Keratinocyte (primary cell): ENCODE results near the gene SULT1C4. TPM values are rescaled to one million over a fixed set of nuclear protein-coding genes. Genes with fewer than 3 reads are reported as not detected.

Experiments used
- DNase-seq: peaks from one replicate; pipeline ENCODE4 v3.0.0-alpha.2; 2011; ENCODE audit warnings: low read depth, missing footprints, low spot score
- FAIRE-seq: peaks from 2 replicates; lab custom pipeline; 2011; peaks lifted over from hg19 to GRCh38; lab: Jason Lieb, UNC
- H2AFZ ChIP-seq: 2 replicates; pipeline ENCODE4 v1.6.0; 2012; ENCODE audit warnings: low read length, control low read depth, inconsistent platforms; ENCODE audit not compliant: control insufficient read depth
- H3K27ac ChIP-seq: 2 replicates; pipeline ENCODE4 v1.5.1; 2011; ENCODE audit warnings: low read length; ENCODE audit not compliant: control insufficient read depth, insufficient read depth
- H3K27me3 ChIP-seq: 3 replicates; pipeline ENCODE4 v1.6.0; 2011; ENCODE audit warnings: low read length; ENCODE audit not compliant: control insufficient read depth, insufficient read depth; ENCODE audit errors: extremely low read depth
- H3K36me3 ChIP-seq, 2 experiments: 2 replicates in 1 of 2; 3 replicates in 1 of 2; pipeline ENCODE4 v1.5.1; 2011; ENCODE audit warnings: low read length in 2 of 2, mild to moderate bottlenecking in 1 of 2; ENCODE audit not compliant: control insufficient read depth in 2 of 2, insufficient read depth in 2 of 2; ENCODE audit errors: extremely low read depth in 1 of 2
- H3K4me1 ChIP-seq: 3 replicates; pipeline ENCODE4 v1.5.1; 2011; ENCODE audit warnings: low read length; ENCODE audit not compliant: control insufficient read depth, insufficient read depth; ENCODE audit errors: extremely low read depth
- H3K4me2 ChIP-seq: 3 replicates; pipeline ENCODE4 v1.6.0; 2011; ENCODE audit warnings: low read depth, low read length; ENCODE audit not compliant: control insufficient read depth, insufficient read depth; ENCODE audit errors: extremely low read depth
- H3K4me3 ChIP-seq, 3 experiments: fragments of 200-600 bp in 1 of 3; sonication (generic) in 1 of 3; 2 replicates in 2 of 3; 3 replicates in 1 of 3; pipeline ENCODE4 v1.5.1; 2011 to 2016; ENCODE audit warnings: low read length in 3 of 3, mild to moderate bottlenecking in 3 of 3, control low read depth in 2 of 3, inconsistent platforms in 1 of 3, low read depth in 1 of 3, mixed read lengths in 1 of 3, mixed run types in 1 of 3, moderate library complexity in 1 of 3; ENCODE audit not compliant: control insufficient read depth in 2 of 3, insufficient read depth in 2 of 3; ENCODE audit errors: extremely low read depth in 1 of 3
- H3K79me2 ChIP-seq: 2 replicates; pipeline ENCODE4 v1.6.0; 2012; ENCODE audit warnings: low read length; ENCODE audit not compliant: control insufficient read depth, insufficient read depth
- H3K9ac ChIP-seq: 3 replicates; pipeline ENCODE4 v1.6.0; 2011; ENCODE audit warnings: low read length; ENCODE audit not compliant: control insufficient read depth, insufficient read depth; ENCODE audit errors: extremely low read depth
- H3K9me1 ChIP-seq: 3 replicates; pipeline ENCODE4 v1.6.0; 2011; ENCODE audit warnings: low read length; ENCODE audit not compliant: control insufficient read depth, insufficient read depth; ENCODE audit errors: extremely low read depth
- H3K9me3 ChIP-seq: 2 replicates; pipeline ENCODE4 v1.5.1; 2012; ENCODE audit warnings: low read depth, low read length; ENCODE audit not compliant: control insufficient read depth
- H4K20me1 ChIP-seq: 3 replicates; pipeline ENCODE4 v1.6.0; 2011; ENCODE audit warnings: low read length; ENCODE audit not compliant: control insufficient read depth, insufficient read depth; ENCODE audit errors: extremely low read depth
- EZH2 ChIP-seq: IDR thresholded peaks from one replicate; pipeline ENCODE4 v1.6.1; 2012; ENCODE audit warnings: inconsistent platforms, mild to moderate bottlenecking, low read length, moderate library complexity
- dilution Hi-C: fragments of 300-500 bp; cut with MboI; formaldehyde crosslinking; loops from one replicate; pipeline ENCODE4 v1.7.0; 2020; ENCODE audit warnings: low sequenced_read_pairs; ENCODE audit not compliant: extremely low pct_ligation_motif_present
- polyA plus RNA-seq, 5 experiments: library from polyadenylated mRNA; depleted of rRNA in 3 of 5; stranded (reverse) in 3 of 5; stranded (forward) in 1 of 5; unstranded in 1 of 5; fragments of >200 nt; gene quantifications; 1 replicate in 1 of 5; 2 replicates in 3 of 5; 3 replicates in 1 of 5; pipeline versions ENCODE4 v1.2.1 to v1.2.3, GENCODE V29; 2011 to 2012; ENCODE audit warnings: missing spikeins in 2 of 5, low read depth in 1 of 5, low replicate concordance in 1 of 5
- TF ChIP-seq, protein P1 (sequence below), 3 experiments: IDR thresholded peaks in 1 of 3; conservative IDR thresholded peaks in 1 of 3; optimal IDR thresholded peaks in 1 of 3; 2 replicates in 2 of 3; 3 replicates in 1 of 3; pipeline versions ENCODE3 to v1.5.1; 2011; ENCODE audit warnings: low read length in 3 of 3, mild to moderate bottlenecking in 3 of 3, moderate library complexity in 2 of 3, control low read depth in 1 of 3, inconsistent platforms in 1 of 3; ENCODE audit not compliant: insufficient read depth in 2 of 3; ENCODE audit errors: extremely low read depth in 1 of 3

Gene SULT1C4
- polyA plus RNA-seq, 1 donor (not counting 4 experiments of a cell fraction or from before 2014, with no cell fraction given), result not detected

DNA sequence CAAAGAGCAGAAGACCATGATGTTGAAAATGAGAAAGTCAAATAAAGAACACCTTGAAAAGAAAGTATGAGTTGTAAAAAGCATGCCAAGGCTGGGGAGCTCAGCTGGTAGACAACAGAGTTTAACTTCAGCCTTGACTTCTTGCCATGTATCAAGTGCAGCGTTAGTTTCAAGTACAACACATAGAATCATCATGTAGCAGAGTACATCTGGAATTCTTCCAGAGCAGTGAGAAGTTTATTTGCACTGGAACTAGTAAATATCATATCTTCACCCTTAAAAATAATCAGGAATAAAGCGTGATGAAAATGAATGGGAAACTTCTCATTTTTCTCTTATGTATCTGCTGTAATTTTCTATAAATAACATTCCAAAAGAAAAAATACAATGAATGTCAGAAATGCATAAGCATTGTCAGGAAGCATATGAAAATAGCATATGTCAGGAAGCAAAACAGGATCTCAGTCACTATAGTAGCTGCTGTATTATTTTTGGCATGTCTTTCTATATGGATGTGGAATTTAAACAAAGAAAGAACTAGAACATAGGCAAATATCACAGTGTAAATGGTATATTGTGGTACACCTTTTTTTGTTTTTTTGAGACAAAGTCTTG lies 10.1 kb upstream of the SULT1C4 start:
- H3K9me3 ChIP-seq, result peaks cover 7% of the 10 kb centered on the region
- no peaks in the 10 kb centered on the region for H3K36me3 ChIP-seq
- no peaks in the 10 kb centered on the region for H3K9me1 ChIP-seq
- no peak overlapping the region for H2AFZ ChIP-seq
- H4K20me1 ChIP-seq, result no peaks in the 10 kb centered on the region
- dilution Hi-C loops, result no loop called here
- TF ChIP-seq, protein P1, sequence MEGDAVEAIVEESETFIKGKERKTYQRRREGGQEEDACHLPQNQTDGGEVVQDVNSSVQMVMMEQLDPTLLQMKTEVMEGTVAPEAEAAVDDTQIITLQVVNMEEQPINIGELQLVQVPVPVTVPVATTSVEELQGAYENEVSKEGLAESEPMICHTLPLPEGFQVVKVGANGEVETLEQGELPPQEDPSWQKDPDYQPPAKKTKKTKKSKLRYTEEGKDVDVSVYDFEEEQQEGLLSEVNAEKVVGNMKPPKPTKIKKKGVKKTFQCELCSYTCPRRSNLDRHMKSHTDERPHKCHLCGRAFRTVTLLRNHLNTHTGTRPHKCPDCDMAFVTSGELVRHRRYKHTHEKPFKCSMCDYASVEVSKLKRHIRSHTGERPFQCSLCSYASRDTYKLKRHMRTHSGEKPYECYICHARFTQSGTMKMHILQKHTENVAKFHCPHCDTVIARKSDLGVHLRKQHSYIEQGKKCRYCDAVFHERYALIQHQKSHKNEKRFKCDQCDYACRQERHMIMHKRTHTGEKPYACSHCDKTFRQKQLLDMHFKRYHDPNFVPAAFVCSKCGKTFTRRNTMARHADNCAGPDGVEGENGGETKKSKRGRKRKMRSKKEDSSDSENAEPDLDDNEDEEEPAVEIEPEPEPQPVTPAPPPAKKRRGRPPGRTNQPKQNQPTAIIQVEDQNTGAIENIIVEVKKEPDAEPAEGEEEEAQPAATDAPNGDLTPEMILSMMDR (optimal IDR thresholded peaks at IDR 0.05 in 1 of 3, IDR thresholded peaks at IDR 0.05 in 1 of 3, conservative IDR thresholded peaks at IDR 0.05 in 1 of 3; ENCODE audit: extremely low read depth in 1 of 3, insufficient read depth in 2 of 3, low read length in 3 of 3), result no peak
- no peak for TF ChIP-seq EZH2
- no peak for FAIRE-seq
- H3K4me1 ChIP-seq, result peaks cover 16% of the 10 kb centered on the region
- no peak for DNase-seq
- H3K27ac ChIP-seq, result no peak overlapping the region
- no peaks in the 10 kb centered on the region for H3K27me3 ChIP-seq
- no peak overlapping the region for H3K4me2 ChIP-seq
- no peak overlapping the region for H3K9ac ChIP-seq
- H3K79me2 ChIP-seq, result no peaks in the 10 kb centered on the region
- no peak overlapping the region for H3K4me3 ChIP-seq

DNA sequence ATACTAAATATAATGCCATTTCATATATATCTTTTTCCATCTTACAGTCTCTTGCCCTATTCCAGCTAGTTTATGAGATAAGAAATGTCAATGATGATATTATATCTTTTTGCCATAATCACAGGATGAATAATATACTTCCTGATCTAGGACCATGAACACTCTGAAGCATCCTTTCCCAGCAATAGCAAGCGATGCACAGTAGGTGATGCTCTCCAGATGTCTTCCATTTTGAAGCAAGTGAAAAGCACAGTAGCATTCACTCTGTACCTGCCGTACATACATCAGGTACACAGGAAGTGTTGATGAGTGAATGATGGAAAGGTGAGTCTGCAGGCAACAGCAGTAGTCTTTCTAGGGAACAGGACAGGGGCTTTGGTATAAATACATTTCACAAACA lies 8.6 kb upstream of the SULT1C4 start:
- FAIRE-seq, result no peak
- no peak for DNase-seq

More for the DNA sequence above, 8.6 kb upstream of the SULT1C4 start:
- Histone ChIP-seq H3K27me3 (no peaks in the 10 kb centered on the region), H2AFZ (no peak overlapping the region), H3K79me2 (no peaks in the 10 kb centered on the region), H3K9me3 (peaks cover 7% of the 10 kb centered on the region), H3K4me2 (no peak overlapping the region), H3K4me3 (no peak overlapping the region), H3K9me1 (no peaks in the 10 kb centered on the region), H3K4me1 (peaks cover 4% of the 10 kb centered on the region), H3K27ac (no peak overlapping the region), H4K20me1 (no peaks in the 10 kb centered on the region), H3K9ac (no peak overlapping the region), H3K36me3 (no peaks in the 10 kb centered on the region)
- dilution Hi-C loops, result no loop called here
- TF ChIP-seq EZH2, result no peak
- TF ChIP-seq, protein P1 (optimal IDR thresholded peaks at IDR 0.05 in 1 of 3, IDR thresholded peaks at IDR 0.05 in 1 of 3, conservative IDR thresholded peaks at IDR 0.05 in 1 of 3; ENCODE audit: extremely low read depth in 1 of 3, insufficient read depth in 2 of 3, low read length in 3 of 3), result peak; percentile 10 to 21 (median 13)
